Mesenchymal stem cell (in vitro differentiated cells and primary cell): ENCODE data around the gene UGT1A4.
"Not testable (repeated sequence)": the region's sequence is repeated elsewhere in the genome, so short reads cannot be mapped to it uniquely, and the experiment has no call there.

Experiments
- DNase-seq: peaks from one replicate; pipeline ENCODE4 v3.0.0-alpha.2; 2013
- H2AFZ ChIP-seq: one replicate; pipeline ENCODE4 v1.6.1; 2013; ENCODE audit warnings: low read depth, mild to moderate bottlenecking, control low read depth, inconsistent platforms, low read length, moderate library complexity
- H2AK5ac ChIP-seq: 2 replicates; pipeline ENCODE4 v1.6.1; 2013; ENCODE audit warnings: low read length, moderate library complexity, mild to moderate bottlenecking, inconsistent platforms; ENCODE audit not compliant: severe bottlenecking
- H2BK120ac ChIP-seq: one replicate; pipeline ENCODE4 v1.6.1; 2013; ENCODE audit warnings: low read depth, mild to moderate bottlenecking, inconsistent platforms, low read length, moderate library complexity
- H2BK12ac ChIP-seq, 2 experiments: one replicate each; pipeline ENCODE4 v1.6.1; 2013; ENCODE audit warnings: inconsistent platforms in 2 of 2, low read length in 2 of 2, mild to moderate bottlenecking in 2 of 2, moderate library complexity in 2 of 2, control low read depth in 1 of 2
- H2BK15ac ChIP-seq: one replicate; pipeline ENCODE4 v1.6.1; 2013; ENCODE audit warnings: mild to moderate bottlenecking, low read depth, inconsistent platforms; ENCODE audit not compliant: poor library complexity, severe bottlenecking
- H2BK5ac ChIP-seq: 2 replicates; pipeline ENCODE4 v1.6.1; 2013; ENCODE audit warnings: low read depth, mild to moderate bottlenecking, low read length, control low read depth, inconsistent platforms; ENCODE audit not compliant: poor library complexity, severe bottlenecking
- H3K14ac ChIP-seq, 2 experiments: one replicate each; pipeline ENCODE4 v1.6.1; 2013; ENCODE audit warnings: inconsistent platforms in 2 of 2, low read length in 2 of 2, control low read depth in 1 of 2, mild to moderate bottlenecking in 1 of 2, moderate library complexity in 1 of 2
- H3K18ac ChIP-seq, 2 experiments: one replicate each; pipeline ENCODE4 v1.6.1; 2013; ENCODE audit warnings: inconsistent platforms in 2 of 2, low read length in 2 of 2, control low read depth in 1 of 2, low read depth in 1 of 2, mild to moderate bottlenecking in 1 of 2
- H3K23ac ChIP-seq, 2 experiments: one replicate each; pipeline ENCODE4 v1.6.1; 2013; ENCODE audit warnings: inconsistent platforms in 2 of 2, low read length in 2 of 2, mild to moderate bottlenecking in 2 of 2, moderate library complexity in 2 of 2, control low read depth in 1 of 2
- H3K27ac ChIP-seq: 2 replicates; pipeline ENCODE4 v1.5.1; 2013; ENCODE audit warnings: mild to moderate bottlenecking, moderate library complexity, low read length, control low read depth, inconsistent platforms; ENCODE audit not compliant: poor library complexity, severe bottlenecking
- H3K27me3 ChIP-seq, 2 experiments: 2 replicates each; pipeline versions ENCODE4 v1.6.1 to v1.7.0; 2013; ENCODE audit warnings: low read length in 2 of 2, mild to moderate bottlenecking in 2 of 2, moderate library complexity in 2 of 2, control low read depth in 1 of 2, inconsistent platforms in 1 of 2; ENCODE audit not compliant: control insufficient read depth in 1 of 2, insufficient read depth in 1 of 2
- H3K36me3 ChIP-seq, 2 experiments: 2 replicates each; pipeline versions ENCODE4 v1.6.1 to v1.7.0; 2013; ENCODE audit warnings: low read length in 2 of 2, control low read depth in 1 of 2, inconsistent platforms in 1 of 2, low read depth in 1 of 2, mild to moderate bottlenecking in 1 of 2; ENCODE audit not compliant: insufficient read depth in 2 of 2, control insufficient read depth in 1 of 2
- H3K4ac ChIP-seq, 2 experiments: one replicate each; pipeline ENCODE4 v1.6.1; 2013; ENCODE audit warnings: inconsistent platforms in 2 of 2, low read length in 2 of 2, mild to moderate bottlenecking in 2 of 2, moderate library complexity in 2 of 2, control low read depth in 1 of 2, low read depth in 1 of 2
- H3K4me1 ChIP-seq: 2 replicates; pipeline ENCODE4 v1.6.1; 2013; ENCODE audit warnings: low read depth, low read length, control low read depth; ENCODE audit not compliant: control insufficient read depth, insufficient read depth
- H3K4me2 ChIP-seq: 2 replicates; pipeline ENCODE4 v1.6.1; 2013; ENCODE audit warnings: low read length, mild to moderate bottlenecking, inconsistent platforms; ENCODE audit not compliant: poor library complexity, severe bottlenecking
- H3K4me3 ChIP-seq, 2 experiments: 2 replicates each; pipeline versions ENCODE4 v1.5.1 to v1.7.0; 2013; ENCODE audit warnings: low read length in 2 of 2, mild to moderate bottlenecking in 2 of 2, control low read depth in 1 of 2, low read depth in 1 of 2; ENCODE audit not compliant: insufficient read depth in 1 of 2
- H3K79me1 ChIP-seq: replicated peaks from 2 replicates; pipeline ENCODE4 v1.6.1; 2013; ENCODE audit warnings: mild to moderate bottlenecking, control low read depth, low read length, inconsistent platforms; ENCODE audit not compliant: poor library complexity, severe bottlenecking
- H3K9ac ChIP-seq: 2 replicates; pipeline ENCODE4 v1.7.0; 2013; ENCODE audit warnings: mild to moderate bottlenecking, low read length, moderate library complexity
- H3K9me3 ChIP-seq: 2 replicates; pipeline ENCODE4 v1.7.0; 2013; ENCODE audit warnings: mild to moderate bottlenecking, low read length; ENCODE audit not compliant: control insufficient read depth
- H4K8ac ChIP-seq: one replicate; pipeline ENCODE4 v1.6.1; 2013; ENCODE audit warnings: inconsistent platforms, mild to moderate bottlenecking, low read length, moderate library complexity
- H4K91ac ChIP-seq: one replicate; pipeline ENCODE4 v1.6.1; 2013; ENCODE audit warnings: mild to moderate bottlenecking, low read length, inconsistent platforms
- WGBS: methylation state at CpG from one replicate; pipeline ENCODE4 v1.1.7; 2013; ENCODE audit warnings: mixed read lengths; 5-methylcytosine and 5-hydroxymethylcytosine counted together

The UGT1A4 gene

GRCh38 chr2:233728723-233729301 lies 10.3 kb downstream of the UGT1A4 start, which contains the start of gene UGT1A3:
UGT1A3 (plus strand) TSS chr2:233729042; CDS start chr2:233729127, 85 bp downstream.
- no peak within 1 kb of the TSS for H3K27ac ChIP-seq
- no peak within 1 kb of the TSS for H2BK5ac ChIP-seq
- no peak within 1 kb of the TSS for H3K18ac ChIP-seq
- H2BK15ac ChIP-seq, result no peak within 1 kb of the TSS
- no peak within 1 kb of the TSS for H3K23ac ChIP-seq
- no peak within 1 kb of the TSS for H4K91ac ChIP-seq
- no peak within 1 kb of the TSS for H3K4me2 ChIP-seq
- no peak within 1 kb of the TSS for H2AK5ac ChIP-seq
- WGBS, result 71% methylated on average over 8 of the region's 8 CpGs
- no peaks in the 10 kb centered on the region for H3K79me1 ChIP-seq
- H3K14ac ChIP-seq, result no peak within 1 kb of the TSS
- H3K36me3 ChIP-seq, result no peaks in the 10 kb centered on the region
- no peak within 1 kb of the TSS for H2BK12ac ChIP-seq
- H2BK120ac ChIP-seq, result no peak within 1 kb of the TSS
- no peaks in the 10 kb centered on the region for H3K9me3 ChIP-seq
- no peak within 1 kb of the TSS for H2AFZ ChIP-seq
- H3K4me3 ChIP-seq, result no peak within 1 kb of the TSS
- H3K4me1 ChIP-seq, result no peaks in the 10 kb centered on the region
- peaks cover 4 to 23% of the 10 kb centered on the region in 2 experiments for H3K27me3 ChIP-seq
- no peak within 1 kb of the TSS for H3K4ac ChIP-seq
- H4K8ac ChIP-seq, result no peak within 1 kb of the TSS
- DNase-seq, result no peak
- H3K9ac ChIP-seq, result no peak within 1 kb of the TSS

DNA sequence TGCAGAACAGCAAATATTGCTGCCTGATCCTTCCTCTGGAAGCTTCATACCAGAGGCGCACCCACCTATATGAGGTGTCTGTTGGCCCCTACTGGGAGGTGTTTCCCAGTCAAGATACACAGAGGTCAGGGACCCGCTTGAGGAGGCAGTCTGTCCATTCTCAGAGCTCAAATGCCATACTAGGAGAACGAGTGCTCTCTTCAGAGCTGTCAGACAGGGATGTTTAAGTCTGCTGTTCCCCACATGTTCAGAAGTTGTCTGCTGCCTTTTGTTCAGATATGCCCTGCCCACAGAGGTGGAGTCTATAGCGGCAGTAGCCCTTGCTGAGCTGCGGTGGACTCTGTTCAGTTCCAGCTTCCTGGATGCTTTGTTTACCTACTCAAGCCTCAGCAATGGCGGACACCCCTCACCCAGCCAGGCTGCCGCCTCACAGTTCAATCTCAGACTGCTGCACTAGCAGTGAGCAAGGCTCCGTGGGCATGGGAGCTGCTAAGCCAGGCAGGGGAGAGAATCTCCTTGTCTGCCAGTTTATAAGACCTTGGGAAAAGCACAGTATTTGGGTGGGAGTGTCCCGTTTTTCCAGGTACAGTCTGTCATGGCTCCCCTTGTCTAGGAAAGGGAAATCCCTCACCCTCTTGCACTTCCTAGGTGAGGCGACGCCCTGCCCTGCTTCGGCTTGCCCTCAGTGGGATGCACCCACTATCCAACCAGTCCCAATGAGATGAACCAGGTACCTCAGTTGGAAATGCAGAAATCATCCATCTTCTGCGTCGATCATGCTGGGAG lies 18.5 kb downstream of the UGT1A4 start:
- not testable (repeated sequence) for H3K9me3 ChIP-seq, H3K79me1 ChIP-seq, H3K23ac ChIP-seq, H2BK15ac ChIP-seq, H3K4ac ChIP-seq, H3K27ac ChIP-seq, H3K4me3 ChIP-seq, H2BK12ac ChIP-seq, H2AFZ ChIP-seq, H4K8ac ChIP-seq, H2BK5ac ChIP-seq, H3K4me2 ChIP-seq, DNase-seq, H2AK5ac ChIP-seq, H3K14ac ChIP-seq, H3K4me1 ChIP-seq, H2BK120ac ChIP-seq, H3K9ac ChIP-seq, H3K18ac ChIP-seq, H4K91ac ChIP-seq, H3K36me3 ChIP-seq
- WGBS, result 78% methylated on average over 14 of the region's 14 CpGs
- peaks cover 17 to 26% of the 10 kb centered on the region in 2 experiments for H3K27me3 ChIP-seq

DNA sequence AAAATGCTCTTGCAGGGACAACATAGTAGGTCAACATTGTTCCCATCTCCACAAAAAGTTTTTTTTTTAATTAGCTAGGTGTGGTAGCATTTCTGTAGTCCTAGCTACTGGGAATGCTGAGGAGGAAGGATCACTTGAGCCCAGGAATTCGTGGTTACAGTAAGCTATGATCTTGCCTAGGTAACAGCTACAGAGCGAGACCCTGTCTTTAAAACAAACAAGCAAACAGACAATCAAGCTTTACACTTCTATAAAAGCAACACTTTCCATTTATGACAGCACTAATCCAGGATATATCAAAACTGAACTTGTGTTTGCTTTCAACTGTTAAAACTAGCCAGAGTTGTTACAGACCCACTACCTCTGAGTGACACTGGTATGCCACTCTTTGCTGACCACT lies 22.3 kb downstream of the UGT1A4 start:
- Histone ChIP-seq H3K9me3 (no peaks in the 10 kb centered on the region), H2BK15ac (no peak overlapping the region), H3K4me2 (no peak overlapping the region), H3K23ac (no peak overlapping the region), H3K27ac (no peak overlapping the region), H4K91ac (no peak overlapping the region), H3K14ac (no peak overlapping the region), H2BK5ac (no peak overlapping the region), H3K9ac (no peak overlapping the region), H3K4me3 (no peak overlapping the region), H4K8ac (no peak overlapping the region), H2AFZ (no peak overlapping the region), H3K36me3 (no peaks in the 10 kb centered on the region), H3K79me1 (no peaks in the 10 kb centered on the region), H3K4ac (no peak overlapping the region), H2BK12ac (no peak overlapping the region), H2AK5ac (no peak overlapping the region), H2BK120ac (no peak overlapping the region), H3K18ac (no peak overlapping the region), H3K27me3 (peaks cover 17 to 35% of the 10 kb centered on the region in 2 experiments), H3K4me1 (peaks cover 1% of the 10 kb centered on the region)
- no peak for DNase-seq
- 39% methylated on average over 2 of the region's 2 CpGs for WGBS

- H3K27ac ChIP-seq, result no peak overlapping the region
- no peak overlapping the region for H3K4me3 ChIP-seq
- H3K4ac ChIP-seq, result no peak overlapping the region
- H3K18ac ChIP-seq, result no peak overlapping the region
- H3K36me3 ChIP-seq, result no peaks in the 10 kb centered on the region
- no peak overlapping the region for H2AK5ac ChIP-seq
- H3K79me1 ChIP-seq, result no peaks in the 10 kb centered on the region
- H3K4me2 ChIP-seq, result no peak overlapping the region
- H2BK120ac ChIP-seq, result no peak overlapping the region
- no peak overlapping the region for H2BK12ac ChIP-seq
- H3K23ac ChIP-seq, result no peak overlapping the region
- H3K9ac ChIP-seq, result no peak overlapping the region
- H3K4me1 ChIP-seq, result peaks cover 2% of the 10 kb centered on the region
- H3K9me3 ChIP-seq, result no peaks in the 10 kb centered on the region
- H2BK5ac ChIP-seq, result no peak overlapping the region
- no peak overlapping the region for H3K14ac ChIP-seq
- DNase-seq, result no peak
- 89% methylated on average over 38 of the region's 46 CpGs for WGBS
- H4K8ac ChIP-seq, result no peak overlapping the region
- peaks cover 10 to 17% of the 10 kb centered on the region in 2 experiments for H3K27me3 ChIP-seq
- no peak overlapping the region for H4K91ac ChIP-seq
- H2AFZ ChIP-seq, result no peak overlapping the region
- no peak overlapping the region for H2BK15ac ChIP-seq
Measured at GRCh38 chr2:233743464-233744259, 25.1 kb downstream of the UGT1A4 start.
